ENCODE measurements around the gene PHTF1. TPM values are rescaled to one million over a fixed set of nuclear protein-coding genes. Genes with fewer than 3 reads are reported as not detected.
A peak's percentile ranks its signal among the peaks of the same experiment; 100 is the strongest.

Gene PHTF1
- polyA plus RNA-seq, 3 donors, result 6.7 to 12.2 (median 11.1) TPM

DNA sequence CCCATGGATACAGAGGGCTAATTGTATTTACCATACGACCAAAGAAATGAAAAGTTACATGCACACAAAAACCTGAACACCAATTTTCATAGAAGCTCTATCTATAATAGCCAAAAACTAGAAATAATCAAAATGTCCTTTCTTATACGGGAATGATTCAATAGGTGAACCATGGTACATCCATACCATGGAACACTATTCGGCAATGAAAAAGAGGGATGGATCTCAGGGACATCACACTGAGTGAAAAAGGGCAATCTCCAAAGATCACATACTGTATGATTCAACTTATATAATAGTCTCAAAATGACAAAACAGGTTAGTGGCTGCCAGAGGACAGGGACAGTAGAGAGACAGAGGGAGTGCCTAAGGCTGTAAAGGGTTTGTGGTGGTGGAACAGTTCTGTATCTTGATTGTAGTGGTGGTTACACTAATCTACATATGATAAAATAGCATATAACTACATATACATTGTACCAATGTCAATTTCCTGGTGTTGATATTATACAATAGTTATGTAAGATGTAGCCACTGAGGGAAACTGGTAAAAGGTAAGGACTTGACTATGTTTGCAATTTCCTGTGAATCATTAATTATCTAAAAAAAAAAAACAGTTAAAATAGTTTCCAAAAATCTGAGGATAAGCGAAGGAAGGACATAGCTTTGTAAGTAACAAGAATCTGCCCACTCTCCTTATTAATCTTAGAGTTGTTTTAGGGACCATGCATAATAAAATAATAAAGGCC, 49.3 kb upstream of the PHTF1 start:
- H3K9ac ChIP-seq (ENCODE audit: insufficient read depth, low read length, poor library complexity, severe bottlenecking), result no peak overlapping the region
- no peak overlapping the region for H3K4me2 ChIP-seq (replicated peaks; ENCODE audit: extremely low read depth, low read length, poor library complexity, severe bottlenecking)
- H3K9me3 ChIP-seq (replicated peaks in 1 of 2; ENCODE audit: control insufficient read depth in 1 of 2, insufficient read depth in 1 of 2, low read length in 2 of 2), result no peaks in the 10 kb centered on the region
- H3K4me3 ChIP-seq (replicated peaks in 1 of 3; ENCODE audit: low read depth in 2 of 3, low read length in 3 of 3), result no peak overlapping the region
- peak overlapping the region in 1 of 2 donors; percentile 50 for H3K27ac ChIP-seq (ENCODE audit: low read depth in 1 of 2, low read length in 2 of 2)
- no peak overlapping the region for H2AFZ ChIP-seq (ENCODE audit: insufficient read depth, low read depth, low read length, poor library complexity, severe bottlenecking)
- Mint-ChIP-seq H3K4me3 (no peak overlapping the region), H3K9me3 (no peaks in the 10 kb centered on the region), H3K4me1 (peaks cover 45% of the 10 kb centered on the region), H3K27me3 (ENCODE audit: low read depth in 3 of 3) (peaks cover 0 to 1% (median 0%) of the 10 kb centered on the region in 3 donors), H3K36me3 (peaks cover 12 to 19% of the 10 kb centered on the region in 2 donors), H3K27ac (peak overlapping the region in 5 of 7 donors; percentile 27 to 80 (median 59))
- DNase-seq, result no peak
- peaks cover 37 to 53% of the 10 kb centered on the region in 2 donors for H3K4me1 ChIP-seq (ENCODE audit: control insufficient read depth in 1 of 2, insufficient read depth in 2 of 2, low read length in 2 of 2)
- WGBS (ENCODE audit: insufficient coverage), result 100% methylated on average over 1 of the region's 4 CpGs
- no peaks in the 10 kb centered on the region for H3K27me3 ChIP-seq (ENCODE audit: control insufficient read depth in 2 of 2, insufficient read depth in 2 of 2, low read length in 2 of 2)
- peaks cover 85% of the 10 kb centered on the region for H3K79me2 ChIP-seq (ENCODE audit: insufficient read depth, low read length)
- intact Hi-C loops (cut with micrococcal nuclease), result no loop called here
- peaks cover 49% of the 10 kb centered on the region for H4K20me1 ChIP-seq (ENCODE audit: insufficient read depth, low read length)
- no peak for TF ChIP-seq CTCF (IDR thresholded peaks at IDR 0.05)
- peaks cover 0 to 4% of the 10 kb centered on the region in 2 donors for H3K36me3 ChIP-seq (replicated peaks in 1 of 2; ENCODE audit: control insufficient read depth in 1 of 2, insufficient read depth in 2 of 2, low read length in 2 of 2)

DNA sequence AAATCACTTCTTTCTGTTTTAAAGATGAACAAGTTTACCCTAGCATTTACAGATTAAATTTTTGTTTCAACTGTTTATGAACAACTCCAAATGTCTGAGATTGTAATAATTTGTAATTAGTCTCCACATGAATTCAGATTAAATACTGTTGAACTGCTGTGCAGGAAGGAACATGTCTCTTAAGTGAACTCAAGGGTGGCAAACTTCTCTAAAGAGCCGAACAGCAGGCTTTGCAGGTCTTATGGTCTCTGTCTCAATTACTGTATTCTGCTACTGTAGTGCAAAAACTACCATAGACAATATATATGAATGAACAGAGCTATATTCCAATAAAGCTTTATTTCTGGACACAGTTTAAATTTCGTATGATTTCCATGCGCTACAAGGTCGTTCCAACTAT, 46.4 kb upstream of the PHTF1 start:
- no peak overlapping the region for H3K4me2 ChIP-seq (replicated peaks; ENCODE audit: extremely low read depth, low read length, poor library complexity, severe bottlenecking)
- DNase-seq, result no peak
- Mint-ChIP-seq H3K27me3 (ENCODE audit: low read depth in 3 of 3) (peaks cover 0 to 1% (median 0%) of the 10 kb centered on the region in 3 donors), H3K4me3 (no peak overlapping the region), H3K36me3 (peaks cover 12 to 19% of the 10 kb centered on the region in 2 donors), H3K9me3 (no peaks in the 10 kb centered on the region), H3K4me1 (peaks cover 36% of the 10 kb centered on the region), H3K27ac (peak overlapping the region in 4 of 7 donors; percentile 67 to 92 (median 71))
- peaks cover 25 to 40% of the 10 kb centered on the region in 2 donors for H3K4me1 ChIP-seq (ENCODE audit: control insufficient read depth in 1 of 2, insufficient read depth in 2 of 2, low read length in 2 of 2)
- no peak for TF ChIP-seq CTCF (IDR thresholded peaks at IDR 0.05)
- peaks cover 100% of the 10 kb centered on the region for H3K79me2 ChIP-seq (ENCODE audit: insufficient read depth, low read length)
- no peaks in the 10 kb centered on the region for H3K9me3 ChIP-seq (replicated peaks in 1 of 2; ENCODE audit: control insufficient read depth in 1 of 2, insufficient read depth in 1 of 2, low read length in 2 of 2)
- H3K36me3 ChIP-seq (replicated peaks in 1 of 2; ENCODE audit: control insufficient read depth in 1 of 2, insufficient read depth in 2 of 2, low read length in 2 of 2), result no peaks in the 10 kb centered on the region
- H3K27me3 ChIP-seq (ENCODE audit: control insufficient read depth in 2 of 2, insufficient read depth in 2 of 2, low read length in 2 of 2), result no peaks in the 10 kb centered on the region
- H3K27ac ChIP-seq (ENCODE audit: low read depth in 1 of 2, low read length in 2 of 2), result peak overlapping the region in 1 of 2 donors; percentile 0
- H2AFZ ChIP-seq (ENCODE audit: insufficient read depth, low read depth, low read length, poor library complexity, severe bottlenecking), result no peak overlapping the region
- no peak overlapping the region for H3K4me3 ChIP-seq (replicated peaks in 1 of 3; ENCODE audit: low read depth in 2 of 3, low read length in 3 of 3)
- 100% methylated on average over 1 of the region's 4 CpGs for WGBS (ENCODE audit: insufficient coverage)
- peaks cover 76% of the 10 kb centered on the region for H4K20me1 ChIP-seq (ENCODE audit: insufficient read depth, low read length)
- no peak overlapping the region for H3K9ac ChIP-seq (ENCODE audit: insufficient read depth, low read length, poor library complexity, severe bottlenecking)
- intact Hi-C loops (cut with micrococcal nuclease), result no loop called here

Data from CD14-positive monocyte (primary cell).